GM23338 (cell line): ENCODE measurements around the gene C6orf136.

ENCODE experiments used
- CREB1 ChIP-seq: fragments of 250-450 bp; sonication (Bioruptor Pico); IDR thresholded peaks from 2 replicates; pipeline ENCODE4 v1.5.0; 2020; ENCODE audit warnings: low read depth, mild to moderate bottlenecking, moderate library complexity
- EZH2 ChIP-seq: fragments of 200-600 bp; sonication (generic); IDR thresholded peaks from one replicate; pipeline ENCODE4 v1.8.0; 2017; ENCODE audit warnings: antibody characterized with exemption, mild to moderate bottlenecking, low read depth; ENCODE audit not compliant: unreplicated experiment
- EZH2phosphoT487 ChIP-seq: fragments of 200-600 bp; sonication (generic); IDR thresholded peaks from one replicate; pipeline ENCODE4 v1.8.1; 2018; ENCODE audit warnings: antibody characterized with exemption; ENCODE audit not compliant: unreplicated experiment
- TF ChIP-seq, protein P1 (sequence below), 2 experiments: fragments of 200-600 bp in 1 of 2; sonication (generic) in 1 of 2; conservative IDR thresholded peaks; 2 replicates each; pipeline versions ENCODE4 v1.5.1 to v1.6.1; 2016 to 2017; ENCODE audit warnings: antibody characterized with exemption in 2 of 2, low read depth in 2 of 2, mild to moderate bottlenecking in 2 of 2, moderate library complexity in 1 of 2
- TF ChIP-seq, protein P2 (sequence below): IDR thresholded peaks from one replicate; pipeline ENCODE4 v1.6.1; 2018; ENCODE audit warnings: antibody characterized with exemption; ENCODE audit not compliant: unreplicated experiment

DNA sequence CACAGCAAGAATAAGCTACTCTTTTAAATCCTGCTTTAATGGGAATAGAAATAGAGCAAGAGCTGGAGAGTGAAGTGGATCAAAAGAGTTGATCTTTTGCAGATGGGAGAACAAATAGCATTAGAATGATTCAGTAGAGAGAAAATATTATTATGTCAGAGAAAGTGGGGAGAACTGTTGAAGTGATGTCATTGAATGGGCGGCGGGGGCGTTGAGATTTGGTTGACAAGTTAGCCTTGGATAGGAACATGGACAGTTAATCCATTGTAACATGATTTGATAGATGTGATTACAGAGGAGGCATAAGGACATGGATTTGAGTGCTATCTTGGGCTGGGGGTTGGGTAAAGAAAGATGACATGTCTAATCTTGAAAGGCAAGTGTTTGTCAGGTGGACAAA lies 11.1 kb upstream of the C6orf136 start:
- TF ChIP-seq, protein P1, sequence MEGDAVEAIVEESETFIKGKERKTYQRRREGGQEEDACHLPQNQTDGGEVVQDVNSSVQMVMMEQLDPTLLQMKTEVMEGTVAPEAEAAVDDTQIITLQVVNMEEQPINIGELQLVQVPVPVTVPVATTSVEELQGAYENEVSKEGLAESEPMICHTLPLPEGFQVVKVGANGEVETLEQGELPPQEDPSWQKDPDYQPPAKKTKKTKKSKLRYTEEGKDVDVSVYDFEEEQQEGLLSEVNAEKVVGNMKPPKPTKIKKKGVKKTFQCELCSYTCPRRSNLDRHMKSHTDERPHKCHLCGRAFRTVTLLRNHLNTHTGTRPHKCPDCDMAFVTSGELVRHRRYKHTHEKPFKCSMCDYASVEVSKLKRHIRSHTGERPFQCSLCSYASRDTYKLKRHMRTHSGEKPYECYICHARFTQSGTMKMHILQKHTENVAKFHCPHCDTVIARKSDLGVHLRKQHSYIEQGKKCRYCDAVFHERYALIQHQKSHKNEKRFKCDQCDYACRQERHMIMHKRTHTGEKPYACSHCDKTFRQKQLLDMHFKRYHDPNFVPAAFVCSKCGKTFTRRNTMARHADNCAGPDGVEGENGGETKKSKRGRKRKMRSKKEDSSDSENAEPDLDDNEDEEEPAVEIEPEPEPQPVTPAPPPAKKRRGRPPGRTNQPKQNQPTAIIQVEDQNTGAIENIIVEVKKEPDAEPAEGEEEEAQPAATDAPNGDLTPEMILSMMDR (conservative IDR thresholded peaks at IDR 0.05; ENCODE audit: low read depth in 2 of 2), result no peak
- no peak for TF ChIP-seq EZH2
- TF ChIP-seq, protein P2, sequence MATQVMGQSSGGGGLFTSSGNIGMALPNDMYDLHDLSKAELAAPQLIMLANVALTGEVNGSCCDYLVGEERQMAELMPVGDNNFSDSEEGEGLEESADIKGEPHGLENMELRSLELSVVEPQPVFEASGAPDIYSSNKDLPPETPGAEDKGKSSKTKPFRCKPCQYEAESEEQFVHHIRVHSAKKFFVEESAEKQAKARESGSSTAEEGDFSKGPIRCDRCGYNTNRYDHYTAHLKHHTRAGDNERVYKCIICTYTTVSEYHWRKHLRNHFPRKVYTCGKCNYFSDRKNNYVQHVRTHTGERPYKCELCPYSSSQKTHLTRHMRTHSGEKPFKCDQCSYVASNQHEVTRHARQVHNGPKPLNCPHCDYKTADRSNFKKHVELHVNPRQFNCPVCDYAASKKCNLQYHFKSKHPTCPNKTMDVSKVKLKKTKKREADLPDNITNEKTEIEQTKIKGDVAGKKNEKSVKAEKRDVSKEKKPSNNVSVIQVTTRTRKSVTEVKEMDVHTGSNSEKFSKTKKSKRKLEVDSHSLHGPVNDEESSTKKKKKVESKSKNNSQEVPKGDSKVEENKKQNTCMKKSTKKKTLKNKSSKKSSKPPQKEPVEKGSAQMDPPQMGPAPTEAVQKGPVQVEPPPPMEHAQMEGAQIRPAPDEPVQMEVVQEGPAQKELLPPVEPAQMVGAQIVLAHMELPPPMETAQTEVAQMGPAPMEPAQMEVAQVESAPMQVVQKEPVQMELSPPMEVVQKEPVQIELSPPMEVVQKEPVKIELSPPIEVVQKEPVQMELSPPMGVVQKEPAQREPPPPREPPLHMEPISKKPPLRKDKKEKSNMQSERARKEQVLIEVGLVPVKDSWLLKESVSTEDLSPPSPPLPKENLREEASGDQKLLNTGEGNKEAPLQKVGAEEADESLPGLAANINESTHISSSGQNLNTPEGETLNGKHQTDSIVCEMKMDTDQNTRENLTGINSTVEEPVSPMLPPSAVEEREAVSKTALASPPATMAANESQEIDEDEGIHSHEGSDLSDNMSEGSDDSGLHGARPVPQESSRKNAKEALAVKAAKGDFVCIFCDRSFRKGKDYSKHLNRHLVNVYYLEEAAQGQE, result no peak
- no peak for TF ChIP-seq EZH2phosphoT487
- no peak for TF ChIP-seq CREB1 (CRISPR knock-in tag)
